Panc1 (cell line): ENCODE data around the gene SNRPB2. TPM values are rescaled to one million over a fixed set of nuclear protein-coding genes. Genes with fewer than 3 reads are reported as not detected.

Source experiments
- ATAC-seq: fragments of 200-7000 bp; cut with Tn5 transposase; 2 replicates; pipeline ENCODE4 v1.9.1; 2020; ENCODE audit warnings: mild to moderate bottlenecking, moderate library complexity
- BruUV-seq: library from RNA; stranded (reverse); fragments of 400-500 nt; replicated peaks from 2 replicates; lab custom pipeline; 2021; lab: Mats Ljungman, UMichigan
- CTCF ChIA-PET: fragments of 300-600 bp; sonication (Branson Sonifier 250); formaldehyde crosslinking; loops from one replicate; lab custom pipeline; 2022; ENCODE audit warnings: antibody characterized with exemption; lab: Charles Lee
- POLR2A ChIA-PET: fragments of 300-600 bp; sonication (Branson Sonifier 250); formaldehyde crosslinking; loops from one replicate; lab custom pipeline; 2022; ENCODE audit warnings: antibody characterized with exemption; lab: Charles Lee
- DNase-seq: peaks from one replicate; pipeline ENCODE4 v3.0.0-alpha.2; 2010; ENCODE audit warnings: low read depth, low spot score
- H3K27ac ChIP-seq: 2 replicates; pipeline ENCODE4 v1.5.1; 2011; ENCODE audit warnings: mild to moderate bottlenecking, low read length, inconsistent platforms
- H3K27me3 ChIP-seq: fragments of 200-500 bp; sonication (Bioruptor generic); 2 replicates; pipeline ENCODE4 v1.6.0; 2014; ENCODE audit warnings: low read length, inconsistent platforms; ENCODE audit not compliant: control insufficient read depth, insufficient read depth
- H3K36me3 ChIP-seq: fragments of 200-500 bp; sonication (Bioruptor generic); 2 replicates; pipeline ENCODE4 v1.5.1; 2014; ENCODE audit warnings: inconsistent platforms, mild to moderate bottlenecking, low read length, moderate library complexity; ENCODE audit not compliant: control insufficient read depth, insufficient read depth
- H3K4me1 ChIP-seq: 2 replicates; pipeline ENCODE4 v1.5.1; 2011; ENCODE audit warnings: inconsistent platforms, mild to moderate bottlenecking, low read length, moderate library complexity; ENCODE audit not compliant: control insufficient read depth, insufficient read depth
- H3K4me3 ChIP-seq, 2 experiments: 2 replicates each; pipeline ENCODE4 v1.5.1; 2011 to 2012; ENCODE audit warnings: low read depth in 2 of 2, low read length in 2 of 2, mild to moderate bottlenecking in 2 of 2, inconsistent platforms in 1 of 2, moderate library complexity in 1 of 2
- H3K9me3 ChIP-seq: fragments of 200-500 bp; sonication (Bioruptor generic); 2 replicates; pipeline ENCODE4 v1.5.1; 2014; ENCODE audit warnings: low read depth, mild to moderate bottlenecking, inconsistent platforms, low read length, moderate library complexity; ENCODE audit not compliant: control insufficient read depth, insufficient read depth
- POLR2AphosphoS5 ChIP-seq: IDR thresholded peaks from 2 replicates; pipeline ENCODE4 v1.6.1; 2012; ENCODE audit warnings: mild to moderate bottlenecking, low read depth, low read length, moderate library complexity
- SIN3A ChIP-seq: IDR thresholded peaks from 2 replicates; pipeline ENCODE4 v1.6.1; 2012; ENCODE audit warnings: low read depth, mild to moderate bottlenecking, low read length, moderate library complexity, borderline replicate concordance; ENCODE audit not compliant: insufficient read depth
- TCF7L2 ChIP-seq: IDR thresholded peaks from 2 replicates; pipeline ENCODE4 v1.6.1; 2011; ENCODE audit warnings: mild to moderate bottlenecking, low read depth, low read length, inconsistent platforms
- in situ Hi-C: cut with HindIII; loops from 2 replicates; pipeline ENCODE4 v1.10.0; 2016; ENCODE audit warnings: low sequenced_read_pairs, low pct_unique_long_range_greater_than_20kb
- intact Hi-C: fragments of 100-400 bp; cut with micrococcal nuclease; formaldehyde crosslinking; loops from one replicate; pipeline ENCODE4 v1.10.0; 2022; ENCODE audit not compliant: unreplicated experiment
- total RNA-seq: library from RNA; stranded (reverse); gene quantifications from one replicate; pipeline ENCODE4 v1.2.1, GENCODE V29; 2021; ENCODE audit not compliant: unreplicated experiment
- TF ChIP-seq, protein P1 (sequence below): fragments of 450-650 bp; IDR thresholded peaks from 2 replicates; pipeline ENCODE4 v1.5.1; 2017; ENCODE audit warnings: mild to moderate bottlenecking
- TF ChIP-seq, protein P2 (sequence below), 2 experiments: IDR thresholded peaks; 2 replicates each; pipeline ENCODE4 v1.6.1; 2011 to 2012; ENCODE audit warnings: low read depth in 2 of 2, control low read depth in 1 of 2, low read length in 1 of 2, mild to moderate bottlenecking in 1 of 2, moderate library complexity in 1 of 2; ENCODE audit not compliant: insufficient read depth in 1 of 2

The SNRPB2 gene
- total RNA-seq, 1 experiment from 2014 or later = 68.5 TPM

- H3K27me3 ChIP-seq = peaks cover 9% of the 10 kb centered on the region
- TF ChIP-seq TCF7L2 = no peak
- TF ChIP-seq, protein P1, sequence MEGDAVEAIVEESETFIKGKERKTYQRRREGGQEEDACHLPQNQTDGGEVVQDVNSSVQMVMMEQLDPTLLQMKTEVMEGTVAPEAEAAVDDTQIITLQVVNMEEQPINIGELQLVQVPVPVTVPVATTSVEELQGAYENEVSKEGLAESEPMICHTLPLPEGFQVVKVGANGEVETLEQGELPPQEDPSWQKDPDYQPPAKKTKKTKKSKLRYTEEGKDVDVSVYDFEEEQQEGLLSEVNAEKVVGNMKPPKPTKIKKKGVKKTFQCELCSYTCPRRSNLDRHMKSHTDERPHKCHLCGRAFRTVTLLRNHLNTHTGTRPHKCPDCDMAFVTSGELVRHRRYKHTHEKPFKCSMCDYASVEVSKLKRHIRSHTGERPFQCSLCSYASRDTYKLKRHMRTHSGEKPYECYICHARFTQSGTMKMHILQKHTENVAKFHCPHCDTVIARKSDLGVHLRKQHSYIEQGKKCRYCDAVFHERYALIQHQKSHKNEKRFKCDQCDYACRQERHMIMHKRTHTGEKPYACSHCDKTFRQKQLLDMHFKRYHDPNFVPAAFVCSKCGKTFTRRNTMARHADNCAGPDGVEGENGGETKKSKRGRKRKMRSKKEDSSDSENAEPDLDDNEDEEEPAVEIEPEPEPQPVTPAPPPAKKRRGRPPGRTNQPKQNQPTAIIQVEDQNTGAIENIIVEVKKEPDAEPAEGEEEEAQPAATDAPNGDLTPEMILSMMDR = no peak
- no peak for TF ChIP-seq POLR2AphosphoS5
- TF ChIP-seq, protein P2, sequence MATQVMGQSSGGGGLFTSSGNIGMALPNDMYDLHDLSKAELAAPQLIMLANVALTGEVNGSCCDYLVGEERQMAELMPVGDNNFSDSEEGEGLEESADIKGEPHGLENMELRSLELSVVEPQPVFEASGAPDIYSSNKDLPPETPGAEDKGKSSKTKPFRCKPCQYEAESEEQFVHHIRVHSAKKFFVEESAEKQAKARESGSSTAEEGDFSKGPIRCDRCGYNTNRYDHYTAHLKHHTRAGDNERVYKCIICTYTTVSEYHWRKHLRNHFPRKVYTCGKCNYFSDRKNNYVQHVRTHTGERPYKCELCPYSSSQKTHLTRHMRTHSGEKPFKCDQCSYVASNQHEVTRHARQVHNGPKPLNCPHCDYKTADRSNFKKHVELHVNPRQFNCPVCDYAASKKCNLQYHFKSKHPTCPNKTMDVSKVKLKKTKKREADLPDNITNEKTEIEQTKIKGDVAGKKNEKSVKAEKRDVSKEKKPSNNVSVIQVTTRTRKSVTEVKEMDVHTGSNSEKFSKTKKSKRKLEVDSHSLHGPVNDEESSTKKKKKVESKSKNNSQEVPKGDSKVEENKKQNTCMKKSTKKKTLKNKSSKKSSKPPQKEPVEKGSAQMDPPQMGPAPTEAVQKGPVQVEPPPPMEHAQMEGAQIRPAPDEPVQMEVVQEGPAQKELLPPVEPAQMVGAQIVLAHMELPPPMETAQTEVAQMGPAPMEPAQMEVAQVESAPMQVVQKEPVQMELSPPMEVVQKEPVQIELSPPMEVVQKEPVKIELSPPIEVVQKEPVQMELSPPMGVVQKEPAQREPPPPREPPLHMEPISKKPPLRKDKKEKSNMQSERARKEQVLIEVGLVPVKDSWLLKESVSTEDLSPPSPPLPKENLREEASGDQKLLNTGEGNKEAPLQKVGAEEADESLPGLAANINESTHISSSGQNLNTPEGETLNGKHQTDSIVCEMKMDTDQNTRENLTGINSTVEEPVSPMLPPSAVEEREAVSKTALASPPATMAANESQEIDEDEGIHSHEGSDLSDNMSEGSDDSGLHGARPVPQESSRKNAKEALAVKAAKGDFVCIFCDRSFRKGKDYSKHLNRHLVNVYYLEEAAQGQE (IDR thresholded peaks at IDR 0.05; ENCODE audit: insufficient read depth in 1 of 2, low read depth in 2 of 2, low read length in 1 of 2) = no peak
- no peak for TF ChIP-seq SIN3A
- ChIA-PET CTCF (no interaction called here), POLR2A (no interaction called here)
- H3K4me3 ChIP-seq = no peak overlapping the region
- H3K27ac ChIP-seq = no peak overlapping the region
- intact Hi-C loops = no loop called here
- in situ Hi-C loops = no loop called here
- DNase-seq (no peak), ATAC-seq (no peak)
- no peaks in the 10 kb centered on the region for H3K9me3 ChIP-seq
- BruUV-seq = no TSS peak
- H3K4me1 ChIP-seq = no peaks in the 10 kb centered on the region
- no peaks in the 10 kb centered on the region for H3K36me3 ChIP-seq
Observed at GRCh38 chr20:16693278-16693677, 36.5 kb upstream of the SNRPB2 start.

DNA sequence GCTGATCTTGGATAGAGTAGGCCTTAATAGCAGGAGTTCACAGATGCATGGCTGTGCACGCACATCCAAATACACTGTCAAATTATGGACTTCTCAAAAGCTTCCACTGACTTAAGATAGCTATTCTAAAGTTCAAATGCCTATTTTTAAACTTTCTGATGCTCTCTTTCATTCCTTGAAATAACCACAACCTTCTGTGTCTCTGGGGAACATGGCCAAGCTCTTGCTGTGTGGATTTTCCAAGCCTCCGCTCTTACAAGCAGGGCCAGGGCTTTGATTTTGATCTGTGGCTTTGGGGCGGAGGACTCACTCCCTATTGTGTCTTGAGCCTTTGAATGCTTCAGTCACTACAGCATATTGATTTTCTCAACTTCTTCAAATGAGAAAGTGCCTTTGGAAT, 35.7 kb upstream of the SNRPB2 start:
- CTCF ChIA-PET = no interaction called here
- Histone ChIP-seq H3K4me1 (no peaks in the 10 kb centered on the region), H3K4me3 (no peak overlapping the region), H3K27ac (no peak overlapping the region), H3K9me3 (no peaks in the 10 kb centered on the region), H3K36me3 (no peaks in the 10 kb centered on the region), H3K27me3 (peaks cover 9% of the 10 kb centered on the region)
- intact Hi-C loops (no loop called here), in situ Hi-C loops (no loop called here)
- ATAC-seq (no peak), DNase-seq (no peak)
- BruUV-seq = no TSS peak
- TF ChIP-seq POLR2AphosphoS5 = no peak
- TF ChIP-seq, protein P2 (IDR thresholded peaks at IDR 0.05; ENCODE audit: insufficient read depth in 1 of 2, low read depth in 2 of 2, low read length in 1 of 2) = no peak
- no peak for TF ChIP-seq TCF7L2
- TF ChIP-seq, protein P1 = no peak
- TF ChIP-seq SIN3A = no peak
- POLR2A ChIA-PET = no interaction called here
